IMR-90 (cell line): Measurements from ENCODE around the gene DMD. TPM values are rescaled to one million over a fixed set of nuclear protein-coding genes. Genes with fewer than 3 reads are reported as not detected.

ENCODE experiments used
- ATAC-seq: fragments of 200-7000 bp; cut with Tn5 transposase; 2 replicates; pipeline ENCODE4 v1.9.1; 2020; ENCODE audit warnings: low read depth, mild to moderate bottlenecking, moderate library complexity
- BruUV-seq: library from RNA; stranded (reverse); fragments of 400-500 nt; replicated peaks from 2 replicates; lab custom pipeline; 2021; lab: Mats Ljungman, UMichigan
- CTCF ChIA-PET: fragments of 300-600 bp; formaldehyde crosslinking; extraction: SDS; loops from one replicate; lab custom pipeline; 2021; ENCODE audit warnings: antibody characterized with exemption; lab: Yijun Ruan, JAX
- POLR2A ChIA-PET: fragments of 300-600 bp; sonication (Branson Sonifier 250); formaldehyde crosslinking; loops from one replicate; lab custom pipeline; 2022; ENCODE audit warnings: antibody characterized with exemption; ENCODE audit not compliant: unreplicated experiment; lab: Charles Lee
- DNase-seq: peaks from one replicate; pipeline ENCODE4 v3.0.0; 2013
- H2AFZ ChIP-seq: replicated peaks from 2 replicates; pipeline ENCODE3; 2013; ENCODE audit warnings: low read length, mild to moderate bottlenecking; ENCODE audit not compliant: poor library complexity
- H2AK5ac ChIP-seq: 2 replicates; pipeline ENCODE4 v1.6.1; 2013; ENCODE audit warnings: low read depth, low read length, inconsistent platforms
- H2AK9ac ChIP-seq: replicated peaks from 2 replicates; pipeline ENCODE3; 2013; ENCODE audit warnings: mild to moderate bottlenecking, low read depth, low read length, moderate library complexity; ENCODE audit not compliant: poor library complexity
- H2BK120ac ChIP-seq: 2 replicates; pipeline ENCODE4 v1.6.1; 2013; ENCODE audit warnings: low read depth, low read length, inconsistent platforms
- H2BK15ac ChIP-seq: 3 replicates; pipeline ENCODE4 v1.6.1; 2013; ENCODE audit warnings: low read depth, low read length, inconsistent platforms
- H2BK20ac ChIP-seq: 2 replicates; pipeline ENCODE4 v1.6.1; 2013; ENCODE audit warnings: low read depth, mild to moderate bottlenecking, inconsistent platforms, low read length, moderate library complexity
- H2BK5ac ChIP-seq: 2 replicates; pipeline ENCODE4 v1.6.1; 2013; ENCODE audit warnings: mild to moderate bottlenecking, low read depth, low read length, inconsistent platforms; ENCODE audit not compliant: poor library complexity, severe bottlenecking
- H3K14ac ChIP-seq: replicated peaks from 2 replicates; pipeline ENCODE4 v1.6.1; 2013; ENCODE audit warnings: low read depth, low read length, inconsistent platforms
- H3K18ac ChIP-seq: 2 replicates; pipeline ENCODE4 v1.6.1; 2013; ENCODE audit warnings: low read depth, low read length, control low read depth
- H3K23ac ChIP-seq: 2 replicates; pipeline ENCODE4 v1.6.1; 2013; ENCODE audit warnings: low read depth, low read length, inconsistent platforms
- H3K27ac ChIP-seq: 2 replicates; pipeline ENCODE4 v1.5.1; 2013; ENCODE audit warnings: mild to moderate bottlenecking, control low read depth, low read length; ENCODE audit not compliant: insufficient read depth
- H3K27me3 ChIP-seq: 2 replicates; pipeline ENCODE4 v1.6.1; 2013; ENCODE audit warnings: low read length; ENCODE audit not compliant: control insufficient read depth, insufficient read depth
- H3K36me3 ChIP-seq: 2 replicates; pipeline ENCODE4 v1.6.1; 2013; ENCODE audit warnings: low read length, mixed read lengths; ENCODE audit not compliant: control insufficient read depth, insufficient read depth
- H3K4ac ChIP-seq: 2 replicates; pipeline ENCODE4 v1.6.1; 2013; ENCODE audit warnings: low read depth, low read length, inconsistent platforms
- H3K4me1 ChIP-seq: 2 replicates; pipeline ENCODE4 v1.6.1; 2013; ENCODE audit warnings: low read length, mixed read lengths; ENCODE audit not compliant: control insufficient read depth, insufficient read depth
- H3K4me2 ChIP-seq: 2 replicates; pipeline ENCODE4 v1.6.1; 2013; ENCODE audit warnings: low read depth, mild to moderate bottlenecking, control low read depth, low read length, moderate library complexity
- H3K4me3 ChIP-seq: 2 replicates; pipeline ENCODE4 v1.5.1; 2013; ENCODE audit warnings: low read depth, mild to moderate bottlenecking, control low read depth, low read length, moderate library complexity; ENCODE audit not compliant: insufficient read depth
- H3K56ac ChIP-seq: 2 replicates; pipeline ENCODE4 v1.6.1; 2013; ENCODE audit warnings: low read length, inconsistent platforms; ENCODE audit not compliant: insufficient read depth; ENCODE audit errors: extremely low read depth
- H3K79me1 ChIP-seq, 2 experiments: 2 replicates each; pipeline ENCODE4 v1.6.1; 2013; ENCODE audit warnings: low read length in 2 of 2, inconsistent platforms in 1 of 2, low read depth in 1 of 2
- H3K9ac ChIP-seq: 2 replicates; pipeline ENCODE4 v1.6.1; 2013; ENCODE audit warnings: low read depth, low read length, control low read depth
- H3K9me1 ChIP-seq: 2 replicates; pipeline ENCODE4 v1.6.1; 2013; ENCODE audit warnings: low read length, inconsistent platforms; ENCODE audit not compliant: insufficient read depth
- H3K9me3 ChIP-seq: 2 replicates; pipeline ENCODE4 v1.6.1; 2013; ENCODE audit warnings: low read length; ENCODE audit not compliant: control insufficient read depth, insufficient read depth
- H4K20me1 ChIP-seq: 2 replicates; pipeline ENCODE4 v1.6.1; 2013; ENCODE audit warnings: low read length, inconsistent platforms; ENCODE audit not compliant: insufficient read depth
- H4K5ac ChIP-seq: 2 replicates; pipeline ENCODE4 v1.6.1; 2013; ENCODE audit warnings: mild to moderate bottlenecking, low read depth, low read length, control low read depth
- H4K8ac ChIP-seq, 2 experiments: 2 replicates each; pipeline ENCODE4 v1.6.1; 2013; ENCODE audit warnings: low read depth in 2 of 2, low read length in 2 of 2, control low read depth in 1 of 2, inconsistent platforms in 1 of 2
- H4K91ac ChIP-seq: 2 replicates; pipeline ENCODE4 v1.6.1; 2013; ENCODE audit warnings: low read depth, low read length, inconsistent platforms; ENCODE audit not compliant: insufficient read depth
- BHLHE40 ChIP-seq: fragments of 150-350 bp; IDR thresholded peaks from 2 replicates; pipeline ENCODE4 v1.6.1; 2016; ENCODE audit warnings: mild to moderate bottlenecking, low read depth, low read length
- CEBPB ChIP-seq: IDR thresholded peaks from 2 replicates; pipeline ENCODE4 v1.6.1; 2012; ENCODE audit warnings: low read depth, low read length, improper control_type of control experiment
- CHD1 ChIP-seq: IDR thresholded peaks from 2 replicates; pipeline ENCODE4 v1.6.1; 2012; ENCODE audit warnings: low read depth, low read length, improper control_type of control experiment
- CTCF ChIP-seq: conservative IDR thresholded peaks from 2 replicates; pipeline ENCODE4 v1.5.1; 2012; ENCODE audit warnings: mild to moderate bottlenecking, low read depth, low read length, improper control_type of control experiment
- ELK1 ChIP-seq: fragments of 150-350 bp; IDR thresholded peaks from 2 replicates; pipeline ENCODE4 v1.6.1; 2016; ENCODE audit warnings: low read depth, mild to moderate bottlenecking, low read length, moderate library complexity, borderline replicate concordance
- FOS ChIP-seq: fragments of 150-350 bp; IDR thresholded peaks from 2 replicates; pipeline ENCODE4 v1.6.1; 2016; ENCODE audit warnings: low read depth, low read length
- MAFK ChIP-seq: IDR thresholded peaks from 2 replicates; pipeline ENCODE4 v1.6.1; 2012; ENCODE audit warnings: low read depth, low read length, improper control_type of control experiment
- MAZ ChIP-seq: IDR thresholded peaks from 2 replicates; pipeline ENCODE4 v1.6.1; 2012; ENCODE audit warnings: low read depth, mild to moderate bottlenecking, low read length, improper control_type of control experiment, moderate library complexity, borderline replicate concordance
- MXI1 ChIP-seq: IDR thresholded peaks from 2 replicates; pipeline ENCODE4 v1.6.1; 2012; ENCODE audit warnings: low read depth, mild to moderate bottlenecking, low read length, moderate library complexity, borderline replicate concordance
- NFE2L2 ChIP-seq: fragments of 150-350 bp; IDR thresholded peaks from 2 replicates; pipeline ENCODE4 v1.6.1; 2016; ENCODE audit warnings: low read depth, mild to moderate bottlenecking, low read length
- POLR2A ChIP-seq: IDR thresholded peaks from 2 replicates; pipeline ENCODE4 v1.6.1; 2012; ENCODE audit warnings: mild to moderate bottlenecking, low read depth, low read length
- RAD21 ChIP-seq: IDR thresholded peaks from 2 replicates; pipeline ENCODE4 v1.6.1; 2012; ENCODE audit warnings: low read length, improper control_type of control experiment
- RCOR1 ChIP-seq: IDR thresholded peaks from 2 replicates; pipeline ENCODE4 v1.6.1; 2012; ENCODE audit warnings: mild to moderate bottlenecking, low read length, improper control_type of control experiment; ENCODE audit not compliant: insufficient replicate concordance
- RFX5 ChIP-seq: IDR thresholded peaks from 2 replicates; pipeline ENCODE4 v1.8.0; 2012; ENCODE audit warnings: low read depth, mild to moderate bottlenecking, low read length, moderate library complexity
- SMC3 ChIP-seq: fragments of 150-350 bp; IDR thresholded peaks from 2 replicates; pipeline ENCODE4 v1.6.1; 2016; ENCODE audit warnings: low read depth, mild to moderate bottlenecking, antibody characterized with exemption, low read length, moderate library complexity
- USF2 ChIP-seq: fragments of 150-350 bp; IDR thresholded peaks from 2 replicates; pipeline ENCODE4 v1.6.1; 2017; ENCODE audit warnings: mild to moderate bottlenecking, antibody characterized with exemption, low read length, low read depth
- WGBS, 2 experiments: methylation state at CpG; one replicate each; pipeline versions ENCODE4 v1.1.5 to v1.1.7; 2013; ENCODE audit warnings: missing lambda C conversion rate in 2 of 2; ENCODE audit not compliant: insufficient read length in 1 of 2; ENCODE audit errors: extremely low coverage in 2 of 2; 5-methylcytosine and 5-hydroxymethylcytosine counted together
- dilution Hi-C: fragments of 300-500 bp; cut with HindIII; formaldehyde crosslinking; loops from one replicate; pipeline ENCODE4 v1.14.3; 2018; ENCODE audit warnings: low sequenced_read_pairs; ENCODE audit not compliant: unreplicated experiment
- in situ Hi-C: fragments of 300-500 bp; cut with MboI; formaldehyde crosslinking; loops from 3 replicates; pipeline ENCODE4 v1.14.3; 2019; ENCODE audit warnings: low sequenced_read_pairs, inconsistent platforms, mixed read lengths
- intact Hi-C: fragments of 100-400 bp; cut with micrococcal nuclease; formaldehyde crosslinking; loops from 2 replicates; pipeline ENCODE4 v1.10.0; 2022
- polyA plus RNA-seq, 3 experiments: library from polyadenylated mRNA; depleted of rRNA; stranded (reverse); fragments of >200 nt; gene quantifications; 2 replicates each; pipeline ENCODE4 v1.2.3, GENCODE V29; 2012; ENCODE audit warnings: low replicate concordance in 1 of 3
- total RNA-seq: library from RNA; depleted of rRNA; stranded (reverse); fragments of >200 nt; gene quantifications from 2 replicates; pipeline ENCODE4 v1.2.3, GENCODE V29; 2012

Gene DMD
- total and polyA plus RNA-seq, 2 of the 4 experiments (the other 2 are of a cell fraction) = 6.6 to 11.8 TPM

GRCh38 chrX:31969714-31970113 is 1241.6 kb downstream of the DMD start:
- WGBS, 2 experiments = no CpG with 5 or more reads among the region's 5 CpGs
- H3K4me1 ChIP-seq = no peaks in the 10 kb centered on the region
- no peak overlapping the region for H3K27ac ChIP-seq
- no peak overlapping the region for H3K4me2 ChIP-seq
- TF ChIP-seq CHD1 = no peak
- no peak for TF ChIP-seq RCOR1
- TF ChIP-seq MAFK = no peak
- no peak for TF ChIP-seq RFX5
- no peak for TF ChIP-seq CEBPB
- TF ChIP-seq USF2 = no peak
- TF ChIP-seq CTCF = no peak
- no peak for TF ChIP-seq MXI1
- no peak for TF ChIP-seq SMC3
- TF ChIP-seq FOS = no peak
- TF ChIP-seq RAD21 = no peak
- TF ChIP-seq ELK1 = no peak
- no peak for TF ChIP-seq NFE2L2
- no peak for TF ChIP-seq BHLHE40
- TF ChIP-seq MAZ = no peak
- TF ChIP-seq POLR2A = no peak
- H3K14ac ChIP-seq = no peak overlapping the region
- no peak overlapping the region for H4K8ac ChIP-seq
- H3K56ac ChIP-seq = no peak overlapping the region
- no peak overlapping the region for H3K23ac ChIP-seq
- no peak overlapping the region for H3K4me3 ChIP-seq
- H4K91ac ChIP-seq = no peak overlapping the region
- POLR2A ChIA-PET = no interaction called here
- dilution Hi-C loops = no loop called here
- no peak overlapping the region for H3K18ac ChIP-seq
- no peak overlapping the region for H2BK20ac ChIP-seq
- DNase-seq (no peak), ATAC-seq (no peak)
- no peak overlapping the region for H2BK15ac ChIP-seq
- CTCF ChIA-PET = no interaction called here
- in situ Hi-C loops = no loop called here
- no peaks in the 10 kb centered on the region for H3K27me3 ChIP-seq
- no peaks in the 10 kb centered on the region for H3K79me1 ChIP-seq
- H4K20me1 ChIP-seq = no peaks in the 10 kb centered on the region
- intact Hi-C loops = loop anchor here (10.0 kb wide), 1 partner anchor 65 kb away; no protein-coding TSS in a partner anchor
- no peaks in the 10 kb centered on the region for H3K9me1 ChIP-seq
- H2BK5ac ChIP-seq = no peak overlapping the region
- no peak overlapping the region for H2AK9ac ChIP-seq
- H3K9ac ChIP-seq = no peak overlapping the region
- H4K5ac ChIP-seq = no peak overlapping the region
- BruUV-seq = no TSS peak
- H3K36me3 ChIP-seq = no peaks in the 10 kb centered on the region
- H2AK5ac ChIP-seq = no peak overlapping the region
- no peak overlapping the region for H2BK120ac ChIP-seq
- no peaks in the 10 kb centered on the region for H3K9me3 ChIP-seq
- H2AFZ ChIP-seq = no peak overlapping the region
- H3K4ac ChIP-seq = no peak overlapping the region
